HepG2 (cell line): Measurements from ENCODE around the gene TMEM255B. TPM values are rescaled to one million over a fixed set of nuclear protein-coding genes. Genes with fewer than 3 reads are reported as not detected.

Experiments used
- ATAC-seq: fragments of 200-7000 bp; cut with Tn5 transposase; 3 replicates; pipeline ENCODE4 v1.9.1; 2020; ENCODE audit warnings: mild to moderate bottlenecking, moderate library complexity
- BruUV-seq: library from RNA; stranded (reverse); fragments of 400-500 nt; replicated peaks from 2 replicates; lab custom pipeline; 2021; lab: Mats Ljungman, UMichigan
- CTCF ChIA-PET: fragments of 300-600 bp; formaldehyde crosslinking; extraction: SDS; loops from one replicate; lab custom pipeline; 2021; ENCODE audit warnings: low total read pairs, inconsistent platforms, low intra/inter-chr PET ratio; lab: Yijun Ruan, JAX
- POLR2A ChIA-PET: fragments of 350-600 bp; sonication (Branson Sonifier 250); formaldehyde crosslinking; loops from one replicate; lab custom pipeline; 2020; ENCODE audit warnings: antibody characterized with exemption, inconsistent platforms; lab: Yijun Ruan, JAX
- DNase-seq: peaks from one replicate; pipeline ENCODE4 v3.0.0-alpha.2; 2015; ENCODE audit warnings: low spot score
- FAIRE-seq: peaks from 3 replicates; lab custom pipeline; 2011; peaks lifted over from hg19 to GRCh38; lab: Jason Lieb, UNC
- H2AFZ ChIP-seq: one replicate; pipeline ENCODE4 v1.6.1; 2011; ENCODE audit warnings: low read length, inconsistent platforms
- H3K27ac ChIP-seq: fragments of 300-600 bp; 3 replicates; pipeline ENCODE4 v1.8.0; 2011; ENCODE audit warnings: mixed run types, mild to moderate bottlenecking, mixed read lengths, low read length, inconsistent platforms; ENCODE audit not compliant: insufficient read depth; ENCODE audit errors: extremely low read length
- H3K27me3 ChIP-seq, 2 experiments: fragments of 200-600 bp in 1 of 2; 2 replicates in 1 of 2; 3 replicates in 1 of 2; pipeline versions ENCODE4 v1.6.0 to v1.8.0; 2011; ENCODE audit warnings: low read length in 2 of 2, mild to moderate bottlenecking in 2 of 2, moderate library complexity in 2 of 2, inconsistent platforms in 1 of 2; ENCODE audit not compliant: insufficient read depth in 2 of 2, control insufficient read depth in 1 of 2
- H3K36me3 ChIP-seq, 2 experiments: fragments of 200-600 bp in 1 of 2; replicated peaks in 1 of 2; 2 replicates in 1 of 2; 3 replicates in 1 of 2; pipeline versions ENCODE4 v1.5.1 to v1.8.0; 2011; ENCODE audit warnings: low read length in 2 of 2, inconsistent platforms in 1 of 2; ENCODE audit not compliant: insufficient read depth in 2 of 2, control insufficient read depth in 1 of 2
- H3K4me1 ChIP-seq: 2 replicates; pipeline ENCODE4 v1.5.1; 2012; ENCODE audit warnings: low read length, inconsistent platforms; ENCODE audit not compliant: insufficient read depth
- H3K4me2 ChIP-seq: 2 replicates; pipeline ENCODE4 v1.6.0; 2011; ENCODE audit warnings: low read depth, low read length, inconsistent platforms
- H3K4me3 ChIP-seq, 3 experiments: fragments of 200-600 bp in 1 of 3; sonication (generic), shearing (Covaris generic) in 1 of 3; replicated peaks in 1 of 3; 2 replicates each; pipeline ENCODE4 v1.5.1; 2011 to 2016; ENCODE audit warnings: low read length in 3 of 3, inconsistent platforms in 2 of 3, low read depth in 2 of 3, mild to moderate bottlenecking in 2 of 3, control low read depth in 1 of 3, mixed read lengths in 1 of 3; ENCODE audit not compliant: insufficient read depth in 1 of 3
- H3K79me2 ChIP-seq: one replicate; pipeline ENCODE4 v1.6.1; 2011; ENCODE audit warnings: low read length, inconsistent platforms; ENCODE audit not compliant: insufficient read depth
- H3K9ac ChIP-seq: 2 replicates; pipeline ENCODE4 v1.6.0; 2011; ENCODE audit warnings: mild to moderate bottlenecking, low read depth, low read length, inconsistent platforms; ENCODE audit not compliant: insufficient read depth
- H3K9me3 ChIP-seq: 2 replicates; pipeline ENCODE4 v1.5.1; 2012; ENCODE audit warnings: mild to moderate bottlenecking, low read length
- H4K20me1 ChIP-seq: 2 replicates; pipeline ENCODE4 v1.6.0; 2011; ENCODE audit warnings: inconsistent platforms, mild to moderate bottlenecking, low read length, moderate library complexity; ENCODE audit not compliant: insufficient read depth
- CENPT ChIP-seq: sonication (generic); formaldehyde crosslinking; IDR thresholded peaks from 2 replicates; pipeline ENCODE4 v1.8.0; 2022; ENCODE audit warnings: low read depth, mild to moderate bottlenecking, moderate library complexity, missing genetic modification reagents
- GTF2F1 ChIP-seq: fragments of 150-350 bp; IDR thresholded peaks from 2 replicates; pipeline ENCODE4 v1.6.1; 2014; ENCODE audit warnings: low read length
- KLF6 ChIP-seq: IDR thresholded peaks from 2 replicates; pipeline ENCODE4 v1.8.0; 2016; ENCODE audit warnings: missing biosample characterization, missing genetic modification reagents
- MAFF ChIP-seq: IDR thresholded peaks from 2 replicates; pipeline ENCODE4 v1.6.1; 2011; ENCODE audit warnings: low read depth, low read length, improper control_type of control experiment
- MEIS2 ChIP-seq: sonication (generic); formaldehyde crosslinking; IDR thresholded peaks from 2 replicates; pipeline ENCODE4 v1.9.0; 2021; ENCODE audit warnings: mild to moderate bottlenecking, missing genetic modification reagents
- TARDBP ChIP-seq: sonication (generic); formaldehyde crosslinking; IDR thresholded peaks from 2 replicates; pipeline ENCODE4 v1.8.0; 2022; ENCODE audit warnings: mild to moderate bottlenecking, missing genetic modification reagents
- THAP11 ChIP-seq: IDR thresholded peaks from 2 replicates; pipeline ENCODE4 v1.6.1; 2016; ENCODE audit warnings: missing biosample characterization, missing genetic modification reagents
- ZNF382 ChIP-seq: sonication (generic); formaldehyde crosslinking; IDR thresholded peaks from 2 replicates; pipeline ENCODE4 v1.5.0; 2020; ENCODE audit warnings: missing genetic modification reagents, mild to moderate bottlenecking, borderline replicate concordance
- WGBS: methylation state at CpG from one replicate; pipeline ENCODE4 v1.1.6; 2017; ENCODE audit warnings: low lambda C conversion rate; 5-methylcytosine and 5-hydroxymethylcytosine counted together
- in situ Hi-C: cut with HindIII; loops from 2 replicates; pipeline ENCODE4 v1.10.0; 2017; ENCODE audit warnings: low pct_unique_long_range_greater_than_20kb; ENCODE audit not compliant: extremely low pct_ligation_motif_present
- intact Hi-C: fragments of 100-400 bp; cut with micrococcal nuclease; formaldehyde crosslinking; loops from one replicate; pipeline ENCODE4 v1.10.0; 2022; ENCODE audit not compliant: unreplicated experiment
- polyA plus RNA-seq, 8 experiments: library from polyadenylated mRNA; depleted of rRNA in 3 of 8; stranded (reverse) in 7 of 8; unstranded in 1 of 8; fragments of >200 nt; fragmentation: Illumina TruSeq in 4 of 8; extraction: Trizol in 4 of 8; gene quantifications; 2 replicates each; pipeline versions ENCODE4 v1.2.1 to v1.2.3, GENCODE V29; 2011 to 2016; ENCODE audit warnings: low read depth in 4 of 8, missing spikeins in 1 of 8, mixed read lengths in 1 of 8; ENCODE audit not compliant: insufficient read depth in 1 of 8
- total RNA-seq, 5 experiments: library from RNA; depleted of rRNA; stranded (reverse); fragments of >200 nt; fragmentation: Illumina TruSeq; extraction: Trizol; gene quantifications; 2 replicates each; pipeline ENCODE4 v1.2.3, GENCODE V29; 2016; ENCODE audit warnings: low read depth in 1 of 5
- TF ChIP-seq, protein P1 (sequence below): sonication (generic); formaldehyde crosslinking; IDR thresholded peaks from 2 replicates; pipeline ENCODE4 v1.4.0; 2020; ENCODE audit warnings: missing genetic modification reagents
- TF ChIP-seq, protein P2 (sequence below): IDR thresholded peaks from 2 replicates; pipeline ENCODE4 v1.6.1; 2016; ENCODE audit warnings: low read depth, missing genetic modification reagents, missing compliant biosample characterization

The TMEM255B gene
- total and polyA plus RNA-seq, 2 of the 13 experiments (the other 11 are each of a cell fraction or from before 2014, with no cell fraction given): not detected

DNA sequence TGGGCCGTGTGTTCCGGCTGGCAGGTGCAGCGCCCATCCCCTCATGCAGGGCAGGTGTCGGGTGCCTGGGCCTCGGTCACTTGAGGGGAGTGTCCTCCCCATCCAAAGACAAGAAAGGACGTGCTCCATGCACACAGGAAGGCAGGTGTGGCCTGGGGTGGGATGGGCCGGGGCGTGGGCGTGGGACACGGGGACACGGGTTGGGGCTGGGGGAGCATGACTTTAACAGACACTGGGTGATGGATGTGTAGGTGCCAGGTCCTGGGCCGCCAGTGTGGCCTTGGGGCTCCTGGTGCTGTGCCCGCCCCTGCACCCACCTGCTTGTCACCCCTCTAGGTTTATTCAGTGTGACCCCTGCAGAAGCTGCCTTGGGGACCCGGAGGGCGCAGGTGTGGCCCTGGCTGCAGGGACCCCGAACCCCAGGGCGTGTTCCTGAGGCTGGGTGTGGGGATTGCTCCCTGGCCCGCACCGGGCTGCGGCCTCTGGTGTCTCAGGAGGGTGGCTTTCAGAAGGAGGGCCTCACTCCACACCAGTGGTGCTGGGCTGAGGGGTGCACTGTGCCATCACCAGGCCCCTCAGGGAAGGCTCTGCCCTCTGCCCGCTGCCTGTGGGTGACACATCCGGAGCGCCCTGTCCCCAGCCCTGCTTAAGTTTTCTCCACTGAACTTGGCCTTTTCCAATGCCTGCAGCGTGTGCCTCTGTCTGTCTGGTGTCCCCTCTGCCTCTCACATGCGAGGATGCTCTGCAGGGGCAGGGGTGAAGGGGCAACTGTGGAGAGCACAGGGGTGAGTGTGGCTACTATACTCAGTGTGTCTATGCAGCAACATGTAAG, 5.2 kb downstream of the TMEM255B start:
- no peak for DNase-seq
- Histone ChIP-seq H3K79me2 (no peaks in the 10 kb centered on the region), H3K9me3 (no peaks in the 10 kb centered on the region), H2AFZ (no peak overlapping the region), H3K4me1 (peaks cover 10% of the 10 kb centered on the region), H4K20me1 (no peaks in the 10 kb centered on the region), H3K36me3 (no peaks in the 10 kb centered on the region), H3K27me3 (peaks cover 9 to 92% of the 10 kb centered on the region in 2 experiments), H3K9ac (no peak overlapping the region), H3K27ac (no peak overlapping the region), H3K4me2 (no peak overlapping the region), H3K4me3 (no peak overlapping the region)
- TF ChIP-seq, protein P1, sequence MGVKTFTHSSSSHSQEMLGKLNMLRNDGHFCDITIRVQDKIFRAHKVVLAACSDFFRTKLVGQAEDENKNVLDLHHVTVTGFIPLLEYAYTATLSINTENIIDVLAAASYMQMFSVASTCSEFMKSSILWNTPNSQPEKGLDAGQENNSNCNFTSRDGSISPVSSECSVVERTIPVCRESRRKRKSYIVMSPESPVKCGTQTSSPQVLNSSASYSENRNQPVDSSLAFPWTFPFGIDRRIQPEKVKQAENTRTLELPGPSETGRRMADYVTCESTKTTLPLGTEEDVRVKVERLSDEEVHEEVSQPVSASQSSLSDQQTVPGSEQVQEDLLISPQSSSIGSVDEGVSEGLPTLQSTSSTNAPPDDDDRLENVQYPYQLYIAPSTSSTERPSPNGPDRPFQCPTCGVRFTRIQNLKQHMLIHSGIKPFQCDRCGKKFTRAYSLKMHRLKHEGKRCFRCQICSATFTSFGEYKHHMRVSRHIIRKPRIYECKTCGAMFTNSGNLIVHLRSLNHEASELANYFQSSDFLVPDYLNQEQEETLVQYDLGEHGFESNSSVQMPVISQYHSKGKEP (CRISPR knock-in tag): no peak
- TF ChIP-seq TARDBP (no peak), ZNF382 (CRISPR knock-in tag) (no peak), KLF6 (no peak), MEIS2 (CRISPR knock-in tag) (no peak), MAFF (no peak), CENPT (CRISPR knock-in tag) (no peak), THAP11 (CRISPR knock-in tag) (no peak), GTF2F1 (no peak)
- TF ChIP-seq, protein P2, sequence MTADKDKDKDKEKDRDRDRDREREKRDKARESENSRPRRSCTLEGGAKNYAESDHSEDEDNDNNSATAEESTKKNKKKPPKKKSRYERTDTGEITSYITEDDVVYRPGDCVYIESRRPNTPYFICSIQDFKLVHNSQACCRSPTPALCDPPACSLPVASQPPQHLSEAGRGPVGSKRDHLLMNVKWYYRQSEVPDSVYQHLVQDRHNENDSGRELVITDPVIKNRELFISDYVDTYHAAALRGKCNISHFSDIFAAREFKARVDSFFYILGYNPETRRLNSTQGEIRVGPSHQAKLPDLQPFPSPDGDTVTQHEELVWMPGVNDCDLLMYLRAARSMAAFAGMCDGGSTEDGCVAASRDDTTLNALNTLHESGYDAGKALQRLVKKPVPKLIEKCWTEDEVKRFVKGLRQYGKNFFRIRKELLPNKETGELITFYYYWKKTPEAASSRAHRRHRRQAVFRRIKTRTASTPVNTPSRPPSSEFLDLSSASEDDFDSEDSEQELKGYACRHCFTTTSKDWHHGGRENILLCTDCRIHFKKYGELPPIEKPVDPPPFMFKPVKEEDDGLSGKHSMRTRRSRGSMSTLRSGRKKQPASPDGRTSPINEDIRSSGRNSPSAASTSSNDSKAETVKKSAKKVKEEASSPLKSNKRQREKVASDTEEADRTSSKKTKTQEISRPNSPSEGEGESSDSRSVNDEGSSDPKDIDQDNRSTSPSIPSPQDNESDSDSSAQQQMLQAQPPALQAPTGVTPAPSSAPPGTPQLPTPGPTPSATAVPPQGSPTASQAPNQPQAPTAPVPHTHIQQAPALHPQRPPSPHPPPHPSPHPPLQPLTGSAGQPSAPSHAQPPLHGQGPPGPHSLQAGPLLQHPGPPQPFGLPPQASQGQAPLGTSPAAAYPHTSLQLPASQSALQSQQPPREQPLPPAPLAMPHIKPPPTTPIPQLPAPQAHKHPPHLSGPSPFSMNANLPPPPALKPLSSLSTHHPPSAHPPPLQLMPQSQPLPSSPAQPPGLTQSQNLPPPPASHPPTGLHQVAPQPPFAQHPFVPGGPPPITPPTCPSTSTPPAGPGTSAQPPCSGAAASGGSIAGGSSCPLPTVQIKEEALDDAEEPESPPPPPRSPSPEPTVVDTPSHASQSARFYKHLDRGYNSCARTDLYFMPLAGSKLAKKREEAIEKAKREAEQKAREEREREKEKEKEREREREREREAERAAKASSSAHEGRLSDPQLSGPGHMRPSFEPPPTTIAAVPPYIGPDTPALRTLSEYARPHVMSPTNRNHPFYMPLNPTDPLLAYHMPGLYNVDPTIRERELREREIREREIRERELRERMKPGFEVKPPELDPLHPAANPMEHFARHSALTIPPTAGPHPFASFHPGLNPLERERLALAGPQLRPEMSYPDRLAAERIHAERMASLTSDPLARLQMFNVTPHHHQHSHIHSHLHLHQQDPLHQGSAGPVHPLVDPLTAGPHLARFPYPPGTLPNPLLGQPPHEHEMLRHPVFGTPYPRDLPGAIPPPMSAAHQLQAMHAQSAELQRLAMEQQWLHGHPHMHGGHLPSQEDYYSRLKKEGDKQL (CRISPR knock-in tag): no peak
- ChIA-PET CTCF (no interaction called here), POLR2A (no interaction called here)
- in situ Hi-C loops: no loop called here
- 23% methylated on average over 13 of the region's 25 CpGs for WGBS
- no TSS peak for BruUV-seq
- FAIRE-seq: no peak
- intact Hi-C loops: no loop called here
- ATAC-seq: no peak
